ENCODE results near the gene PARD3B.

DNA sequence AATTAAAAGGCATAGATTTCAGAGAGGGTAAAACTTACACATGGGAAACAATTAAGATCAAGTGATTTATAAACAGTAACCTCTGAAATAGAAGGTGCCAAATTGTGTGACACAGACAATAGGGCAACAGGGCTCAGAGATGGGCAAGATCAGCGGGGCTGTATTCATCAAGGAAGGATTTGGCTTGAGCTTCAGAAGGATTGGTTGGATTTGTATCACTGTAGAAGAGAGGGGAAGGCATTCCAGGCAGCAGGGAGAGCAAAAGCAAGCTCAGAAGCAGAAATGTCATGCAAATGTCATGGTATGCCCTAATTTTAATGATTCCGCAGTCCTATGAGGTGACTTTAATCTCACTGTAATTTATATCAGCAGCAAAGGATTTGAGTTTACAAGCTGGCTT lies 722.0 kb downstream of the PARD3B start:
- TF ChIP-seq POLR2A (IDR thresholded peaks at IDR 0.05): no peak
- TF ChIP-seq, protein P1, sequence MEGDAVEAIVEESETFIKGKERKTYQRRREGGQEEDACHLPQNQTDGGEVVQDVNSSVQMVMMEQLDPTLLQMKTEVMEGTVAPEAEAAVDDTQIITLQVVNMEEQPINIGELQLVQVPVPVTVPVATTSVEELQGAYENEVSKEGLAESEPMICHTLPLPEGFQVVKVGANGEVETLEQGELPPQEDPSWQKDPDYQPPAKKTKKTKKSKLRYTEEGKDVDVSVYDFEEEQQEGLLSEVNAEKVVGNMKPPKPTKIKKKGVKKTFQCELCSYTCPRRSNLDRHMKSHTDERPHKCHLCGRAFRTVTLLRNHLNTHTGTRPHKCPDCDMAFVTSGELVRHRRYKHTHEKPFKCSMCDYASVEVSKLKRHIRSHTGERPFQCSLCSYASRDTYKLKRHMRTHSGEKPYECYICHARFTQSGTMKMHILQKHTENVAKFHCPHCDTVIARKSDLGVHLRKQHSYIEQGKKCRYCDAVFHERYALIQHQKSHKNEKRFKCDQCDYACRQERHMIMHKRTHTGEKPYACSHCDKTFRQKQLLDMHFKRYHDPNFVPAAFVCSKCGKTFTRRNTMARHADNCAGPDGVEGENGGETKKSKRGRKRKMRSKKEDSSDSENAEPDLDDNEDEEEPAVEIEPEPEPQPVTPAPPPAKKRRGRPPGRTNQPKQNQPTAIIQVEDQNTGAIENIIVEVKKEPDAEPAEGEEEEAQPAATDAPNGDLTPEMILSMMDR (IDR thresholded peaks at IDR 0.05): no peak
